GM13977 (cell line): ENCODE results near the gene ACADVL.

ENCODE experiments used
- DNase-seq: peaks from one replicate; pipeline ENCODE4 v3.0.0; 2012; ENCODE audit warnings: low spot score
- CTCF ChIP-seq: IDR thresholded peaks from 2 replicates; pipeline ENCODE4 v1.5.1; 2012; ENCODE audit warnings: mild to moderate bottlenecking, control low read depth; ENCODE audit not compliant: insufficient read depth; ENCODE audit errors: extremely low read depth, missing control alignments
- in situ Hi-C: fragments of 300-500 bp; cut with MboI; formaldehyde crosslinking; loops from one replicate; pipeline ENCODE4 v1.12.0; 2022; ENCODE audit warnings: low sequenced_read_pairs, low pct_unique_long_range_greater_than_20kb, mixed read lengths, inconsistent platforms; ENCODE audit not compliant: unreplicated experiment

Gene ACADVL

GRCh38 chr17:7211491-7212273 is 8.1 kb upstream of the ACADVL start:
- DNase-seq = no peak
- in situ Hi-C loops = no loop called here

GRCh38 chr17:7213895-7214299 is 5.8 kb upstream of the ACADVL start:
- TF ChIP-seq CTCF = peak; percentile 44
- in situ Hi-C loops = no loop called here
- peak; percentile 74 for DNase-seq

More at GRCh38 chr17:7211491-7212273, 8.1 kb upstream of the ACADVL start:
- no peak for TF ChIP-seq CTCF

- in situ Hi-C loops = no loop called here
- peak; percentile 37 for TF ChIP-seq CTCF
- peak; percentile 99 for DNase-seq
Observed at GRCh38 chr17:7214300-7215135, 5.2 kb upstream of the ACADVL start.

- in situ Hi-C loops = no loop called here
- no peak for DNase-seq
- TF ChIP-seq CTCF = no peak
Observed at GRCh38 chr17:7215136-7215638, 4.6 kb upstream of the ACADVL start.

GRCh38 chr17:7215652-7216180 is 4.0 kb upstream of the ACADVL start:
- no peak for TF ChIP-seq CTCF
- in situ Hi-C loops = no loop called here
- no peak for DNase-seq
